HepG2 (cell line): ENCODE measurements around the gene MYADML2. TPM values are rescaled to one million over a fixed set of nuclear protein-coding genes. Genes with fewer than 3 reads are reported as not detected.
A peak's percentile ranks its signal among the peaks of the same experiment; 100 is the strongest.

Experiments
- CCAR2 ChIP-seq: fragments of 200-400 bp; formaldehyde crosslinking; optimal IDR thresholded peaks from 2 replicates; pipeline ENCODE3; 2018; ENCODE audit warnings: low read depth, mild to moderate bottlenecking, low read length, moderate library complexity
- CENPX ChIP-seq: sonication (generic); formaldehyde crosslinking; IDR thresholded peaks from 2 replicates; pipeline ENCODE4 v1.9.0; 2021; ENCODE audit warnings: mild to moderate bottlenecking, missing genetic modification reagents, moderate library complexity
- NKX3-1 ChIP-seq: sonication (generic); formaldehyde crosslinking; IDR thresholded peaks from 2 replicates; pipeline ENCODE4 v1.5.0; 2020; ENCODE audit warnings: missing genetic modification reagents
- RBFOX2 ChIP-seq: fragments of 200-400 bp; formaldehyde crosslinking; IDR thresholded peaks from 2 replicates; pipeline ENCODE4 v1.6.1; 2017; ENCODE audit warnings: low read depth, mild to moderate bottlenecking, low read length
- TBX2 ChIP-seq: sonication (generic); formaldehyde crosslinking; IDR thresholded peaks from 2 replicates; pipeline ENCODE4 v1.5.0; 2020; ENCODE audit warnings: missing genetic modification reagents, mild to moderate bottlenecking, borderline replicate concordance
- ZFX ChIP-seq: sonication (generic); formaldehyde crosslinking; IDR thresholded peaks from 2 replicates; pipeline ENCODE4 v1.4.0; 2020; ENCODE audit warnings: mild to moderate bottlenecking, low read depth, missing genetic modification reagents, moderate library complexity
- ZNF136 ChIP-seq: sonication (generic); formaldehyde crosslinking; IDR thresholded peaks from 2 replicates; pipeline ENCODE4 v1.8.1; 2022; ENCODE audit warnings: low read depth, mild to moderate bottlenecking, moderate library complexity, missing genetic modification reagents
- ZNF235 ChIP-seq: sonication (generic); formaldehyde crosslinking; IDR thresholded peaks from 2 replicates; pipeline ENCODE4 v1.8.1; 2023; ENCODE audit warnings: mild to moderate bottlenecking, missing genetic modification reagents, borderline replicate concordance
- ZNF282 ChIP-seq: fragments of 450-650 bp; IDR thresholded peaks from 2 replicates; pipeline ENCODE4 v1.6.1; 2018; ENCODE audit not compliant: partially characterized antibody
- ZNF3 ChIP-seq: IDR thresholded peaks from 2 replicates; pipeline ENCODE4 v1.7.0; 2017; ENCODE audit warnings: inconsistent platforms
- polyA plus RNA-seq, 8 experiments: library from polyadenylated mRNA; depleted of rRNA in 3 of 8; stranded (reverse) in 7 of 8; unstranded in 1 of 8; fragments of >200 nt; fragmentation: Illumina TruSeq in 4 of 8; extraction: Trizol in 4 of 8; gene quantifications; 2 replicates each; pipeline versions ENCODE4 v1.2.1 to v1.2.3, GENCODE V29; 2011 to 2016; ENCODE audit warnings: low read depth in 4 of 8, missing spikeins in 1 of 8, mixed read lengths in 1 of 8; ENCODE audit not compliant: insufficient read depth in 1 of 8
- total RNA-seq, 5 experiments: library from RNA; depleted of rRNA; stranded (reverse); fragments of >200 nt; fragmentation: Illumina TruSeq; extraction: Trizol; gene quantifications; 2 replicates each; pipeline ENCODE4 v1.2.3, GENCODE V29; 2016; ENCODE audit warnings: low read depth in 1 of 5
- TF ChIP-seq, protein P1 (sequence below): sonication (generic); formaldehyde crosslinking; IDR thresholded peaks from 2 replicates; pipeline ENCODE4 v1.4.0; 2020; ENCODE audit warnings: mild to moderate bottlenecking, missing genetic modification reagents
- TF ChIP-seq, protein P2 (sequence below): sonication (generic); formaldehyde crosslinking; IDR thresholded peaks from 2 replicates; pipeline ENCODE4 v1.5.1; 2020; ENCODE audit warnings: missing genetic modification reagents, mild to moderate bottlenecking, borderline replicate concordance
- TF ChIP-seq, protein P3 (sequence below): sonication (generic); formaldehyde crosslinking; IDR thresholded peaks from 2 replicates; pipeline ENCODE4 v1.5.0; 2020; ENCODE audit warnings: mild to moderate bottlenecking, missing genetic modification reagents, borderline replicate concordance
- TF ChIP-seq, protein P4 (sequence below): sonication (generic); formaldehyde crosslinking; IDR thresholded peaks from 2 replicates; pipeline ENCODE4 v1.4.0; 2020; ENCODE audit warnings: missing genetic modification reagents
- TF ChIP-seq, protein P5 (sequence below): sonication (generic); formaldehyde crosslinking; IDR thresholded peaks from 2 replicates; pipeline ENCODE4 v1.9.0; 2022; ENCODE audit warnings: missing genetic modification reagents, mild to moderate bottlenecking, borderline replicate concordance
- TF ChIP-seq, protein P6 (sequence below): sonication (generic); IDR thresholded peaks from 2 replicates; pipeline ENCODE4 v1.6.1; 2016; ENCODE audit warnings: low read depth, borderline replicate concordance

The MYADML2 gene
- total and polyA plus RNA-seq, 2 of the 13 experiments (the other 11 are each of a cell fraction or from before 2014, with no cell fraction given), result not detected

DNA sequence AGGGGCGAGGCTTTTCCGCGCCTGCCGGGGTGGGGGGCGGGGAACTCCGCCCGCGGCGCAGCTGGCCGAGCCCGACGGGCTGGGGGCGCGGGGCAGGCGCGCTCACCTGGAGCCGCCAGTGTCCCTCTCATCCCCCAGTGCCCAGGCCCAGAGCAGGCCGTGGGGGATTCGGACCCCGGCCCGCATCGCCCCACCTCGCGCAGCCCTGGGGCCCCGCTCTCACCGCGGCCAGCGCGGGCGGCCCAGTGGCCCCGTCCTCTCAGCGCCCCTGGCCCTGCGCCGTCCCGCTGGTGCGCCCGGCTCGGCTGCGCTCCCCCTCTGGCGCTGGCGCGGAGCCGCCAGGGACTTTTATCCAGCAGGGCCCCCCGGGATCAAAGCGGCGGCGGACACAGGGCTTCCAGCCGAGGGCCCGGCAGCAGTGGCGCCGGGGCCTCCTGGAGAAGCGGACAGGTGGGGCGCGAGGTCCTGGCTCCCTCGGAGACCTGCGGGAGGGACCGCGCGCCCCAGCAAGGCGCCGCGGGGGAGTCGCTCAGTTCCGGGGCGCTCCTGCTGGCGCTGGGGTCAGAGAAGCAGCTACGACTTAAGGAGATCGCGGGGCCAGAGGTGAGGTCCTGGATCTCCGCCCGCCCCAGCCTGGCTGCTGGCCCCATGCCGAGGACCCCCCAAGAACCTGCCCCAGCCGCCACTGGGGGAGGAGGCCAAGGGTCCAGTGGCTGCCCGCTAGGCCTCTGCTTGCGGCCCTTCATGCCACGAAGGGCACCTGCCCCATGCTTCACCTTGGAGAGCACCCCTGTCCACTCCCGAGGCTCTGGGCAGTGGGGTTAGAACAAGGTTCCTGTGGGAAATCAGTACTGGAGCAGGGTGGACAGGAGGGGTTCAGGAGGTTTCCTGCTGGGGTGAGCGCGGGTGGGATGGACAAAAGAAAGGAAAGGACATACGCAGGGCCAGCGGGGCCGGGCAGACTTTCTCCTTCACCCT lies 14.8 kb upstream of the MYADML2 start (continued):
- TF ChIP-seq, protein P1, sequence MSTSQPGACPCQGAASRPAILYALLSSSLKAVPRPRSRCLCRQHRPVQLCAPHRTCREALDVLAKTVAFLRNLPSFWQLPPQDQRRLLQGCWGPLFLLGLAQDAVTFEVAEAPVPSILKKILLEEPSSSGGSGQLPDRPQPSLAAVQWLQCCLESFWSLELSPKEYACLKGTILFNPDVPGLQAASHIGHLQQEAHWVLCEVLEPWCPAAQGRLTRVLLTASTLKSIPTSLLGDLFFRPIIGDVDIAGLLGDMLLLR, result no peak; the same call in 1 of the 2 replicates
- TF ChIP-seq ZNF282, result no peak
- TF ChIP-seq ZFX (CRISPR knock-in tag), result 0 out of 2 replicates have a peak, but pooled peaks have one; percentile 18
- TF ChIP-seq NKX3-1, result 0 out of 2 replicates have a peak, but pooled peaks have one; percentile 31
- TF ChIP-seq ZNF136 (CRISPR knock-in tag), result 0 out of 2 replicates have a peak, but pooled peaks have one; percentile 68
- TF ChIP-seq, protein P2, sequence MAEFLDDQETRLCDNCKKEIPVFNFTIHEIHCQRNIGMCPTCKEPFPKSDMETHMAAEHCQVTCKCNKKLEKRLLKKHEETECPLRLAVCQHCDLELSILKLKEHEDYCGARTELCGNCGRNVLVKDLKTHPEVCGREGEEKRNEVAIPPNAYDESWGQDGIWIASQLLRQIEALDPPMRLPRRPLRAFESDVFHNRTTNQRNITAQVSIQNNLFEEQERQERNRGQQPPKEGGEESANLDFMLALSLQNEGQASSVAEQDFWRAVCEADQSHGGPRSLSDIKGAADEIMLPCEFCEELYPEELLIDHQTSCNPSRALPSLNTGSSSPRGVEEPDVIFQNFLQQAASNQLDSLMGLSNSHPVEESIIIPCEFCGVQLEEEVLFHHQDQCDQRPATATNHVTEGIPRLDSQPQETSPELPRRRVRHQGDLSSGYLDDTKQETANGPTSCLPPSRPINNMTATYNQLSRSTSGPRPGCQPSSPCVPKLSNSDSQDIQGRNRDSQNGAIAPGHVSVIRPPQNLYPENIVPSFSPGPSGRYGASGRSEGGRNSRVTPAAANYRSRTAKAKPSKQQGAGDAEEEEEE (CRISPR knock-in tag), result no peak
- TF ChIP-seq ZNF3 (CRISPR knock-in tag), result 0 out of 2 replicates have a peak, but pooled peaks have one; percentile 12
- TF ChIP-seq, protein P3, sequence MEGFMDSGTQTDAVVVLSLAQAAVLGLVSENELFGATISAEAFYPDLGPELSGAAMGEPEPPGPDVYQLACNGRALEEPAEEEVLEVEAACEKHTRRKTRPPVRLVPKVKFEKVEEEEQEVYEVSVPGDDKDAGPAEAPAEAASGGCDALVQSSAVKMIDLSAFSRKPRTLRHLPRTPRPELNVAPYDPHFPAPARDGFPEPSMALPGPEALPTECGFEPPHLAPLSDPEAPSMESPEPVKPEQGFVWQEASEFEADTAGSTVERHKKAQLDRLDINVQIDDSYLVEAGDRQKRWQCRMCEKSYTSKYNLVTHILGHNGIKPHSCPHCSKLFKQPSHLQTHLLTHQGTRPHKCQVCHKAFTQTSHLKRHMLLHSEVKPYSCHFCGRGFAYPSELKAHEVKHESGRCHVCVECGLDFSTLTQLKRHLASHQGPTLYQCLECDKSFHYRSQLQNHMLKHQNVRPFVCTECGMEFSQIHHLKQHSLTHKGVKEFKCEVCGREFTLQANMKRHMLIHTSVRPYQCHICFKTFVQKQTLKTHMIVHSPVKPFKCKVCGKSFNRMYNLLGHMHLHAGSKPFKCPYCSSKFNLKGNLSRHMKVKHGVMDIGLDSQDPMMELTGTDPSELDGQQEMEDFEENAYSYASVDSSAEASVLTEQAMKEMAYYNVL, result peak; percentile 18; the same call in 1 of the 2 replicates
- peak; percentile 89 for TF ChIP-seq RBFOX2
- TF ChIP-seq, protein P4, sequence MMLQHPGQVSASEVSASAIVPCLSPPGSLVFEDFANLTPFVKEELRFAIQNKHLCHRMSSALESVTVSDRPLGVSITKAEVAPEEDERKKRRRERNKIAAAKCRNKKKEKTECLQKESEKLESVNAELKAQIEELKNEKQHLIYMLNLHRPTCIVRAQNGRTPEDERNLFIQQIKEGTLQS (CRISPR knock-in tag), result 0 out of 2 replicates have a peak, but pooled peaks have one; percentile 15
- TF ChIP-seq CCAR2, result no peak
- TF ChIP-seq, protein P5, sequence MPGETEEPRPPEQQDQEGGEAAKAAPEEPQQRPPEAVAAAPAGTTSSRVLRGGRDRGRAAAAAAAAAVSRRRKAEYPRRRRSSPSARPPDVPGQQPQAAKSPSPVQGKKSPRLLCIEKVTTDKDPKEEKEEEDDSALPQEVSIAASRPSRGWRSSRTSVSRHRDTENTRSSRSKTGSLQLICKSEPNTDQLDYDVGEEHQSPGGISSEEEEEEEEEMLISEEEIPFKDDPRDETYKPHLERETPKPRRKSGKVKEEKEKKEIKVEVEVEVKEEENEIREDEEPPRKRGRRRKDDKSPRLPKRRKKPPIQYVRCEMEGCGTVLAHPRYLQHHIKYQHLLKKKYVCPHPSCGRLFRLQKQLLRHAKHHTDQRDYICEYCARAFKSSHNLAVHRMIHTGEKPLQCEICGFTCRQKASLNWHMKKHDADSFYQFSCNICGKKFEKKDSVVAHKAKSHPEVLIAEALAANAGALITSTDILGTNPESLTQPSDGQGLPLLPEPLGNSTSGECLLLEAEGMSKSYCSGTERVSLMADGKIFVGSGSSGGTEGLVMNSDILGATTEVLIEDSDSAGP (CRISPR knock-in tag), result 0 out of 2 replicates have a peak, but pooled peaks have one; percentile 49
- TF ChIP-seq CENPX (CRISPR knock-in tag), result no peak
- peak; percentile 15; the same call in 1 of the 2 replicates for TF ChIP-seq TBX2 (CRISPR knock-in tag)
- TF ChIP-seq, protein P6, sequence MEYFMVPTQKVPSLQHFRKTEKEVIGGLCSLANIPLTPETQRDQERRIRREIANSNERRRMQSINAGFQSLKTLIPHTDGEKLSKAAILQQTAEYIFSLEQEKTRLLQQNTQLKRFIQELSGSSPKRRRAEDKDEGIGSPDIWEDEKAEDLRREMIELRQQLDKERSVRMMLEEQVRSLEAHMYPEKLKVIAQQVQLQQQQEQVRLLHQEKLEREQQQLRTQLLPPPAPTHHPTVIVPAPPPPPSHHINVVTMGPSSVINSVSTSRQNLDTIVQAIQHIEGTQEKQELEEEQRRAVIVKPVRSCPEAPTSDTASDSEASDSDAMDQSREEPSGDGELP, result peak; percentile 39; the same call in 1 of the 2 replicates
- 0 out of 2 replicates have a peak, but pooled peaks have one; percentile 26 for TF ChIP-seq ZNF235 (CRISPR knock-in tag)
